H9 (cell line): ENCODE measurements around the gene TGFBR2. TPM values are rescaled to one million over a fixed set of nuclear protein-coding genes. Genes with fewer than 3 reads are reported as not detected.

Experiments
- DNase-seq: peaks from one replicate; pipeline ENCODE4 v3.0.0-alpha.2; 2017
- H2AFZ ChIP-seq: one replicate; pipeline ENCODE4 v1.6.1; 2013; ENCODE audit warnings: mild to moderate bottlenecking, low read length, control low read depth, moderate library complexity
- H2AK5ac ChIP-seq: 2 replicates; pipeline ENCODE4 v1.6.1; 2013; ENCODE audit warnings: low read length, control low read depth, mixed read lengths; ENCODE audit not compliant: insufficient read length
- H2BK120ac ChIP-seq: one replicate; pipeline ENCODE4 v1.6.1; 2013; ENCODE audit warnings: low read depth, mild to moderate bottlenecking, low read length, control low read depth, inconsistent platforms; ENCODE audit not compliant: poor library complexity, severe bottlenecking
- H2BK12ac ChIP-seq: 2 replicates; pipeline ENCODE4 v1.6.1; 2013; ENCODE audit warnings: low read length, control low read depth, mixed read lengths, low read depth; ENCODE audit not compliant: insufficient read length
- H2BK15ac ChIP-seq: 2 replicates; pipeline ENCODE4 v1.6.1; 2013; ENCODE audit warnings: low read depth, low read length, control low read depth
- H2BK20ac ChIP-seq: one replicate; pipeline ENCODE4 v1.6.1; 2013; ENCODE audit warnings: low read depth, mild to moderate bottlenecking, low read length, control low read depth, inconsistent platforms; ENCODE audit not compliant: poor library complexity, severe bottlenecking
- H2BK5ac ChIP-seq: 2 replicates; pipeline ENCODE4 v1.6.1; 2013; ENCODE audit warnings: low read length, control low read depth, mixed read lengths; ENCODE audit not compliant: insufficient read length
- H3K14ac ChIP-seq: 2 replicates; pipeline ENCODE4 v1.6.1; 2013; ENCODE audit warnings: low read length, control low read depth; ENCODE audit not compliant: insufficient read depth
- H3K18ac ChIP-seq: 2 replicates; pipeline ENCODE4 v1.6.1; 2013; ENCODE audit warnings: low read depth, mild to moderate bottlenecking, mixed read lengths, low read length, control low read depth; ENCODE audit not compliant: insufficient read length
- H3K23ac ChIP-seq: 2 replicates; pipeline ENCODE4 v1.6.1; 2013; ENCODE audit warnings: low read length, control low read depth, mixed read lengths, low read depth; ENCODE audit not compliant: insufficient read length
- H3K23me2 ChIP-seq: 2 replicates; pipeline ENCODE4 v1.6.1; 2013; ENCODE audit warnings: low read depth, mild to moderate bottlenecking, mixed read lengths, low read length, control low read depth; ENCODE audit not compliant: insufficient read length, poor library complexity, severe bottlenecking
- H3K27ac ChIP-seq: 2 replicates; pipeline ENCODE4 v1.5.1; 2013; ENCODE audit warnings: low read length, control low read depth, mixed read lengths, low read depth; ENCODE audit not compliant: insufficient read length
- H3K27me3 ChIP-seq: 2 replicates; pipeline ENCODE4 v1.6.1; 2013; ENCODE audit warnings: low read length, control low read depth, inconsistent platforms; ENCODE audit not compliant: insufficient read depth
- H3K4ac ChIP-seq: 2 replicates; pipeline ENCODE4 v1.6.1; 2013; ENCODE audit warnings: low read depth, mild to moderate bottlenecking, control low read depth, inconsistent platforms, low read length, moderate library complexity
- H3K4me1 ChIP-seq: 2 replicates; pipeline ENCODE4 v1.6.1; 2013; ENCODE audit warnings: low read length, control low read depth, inconsistent platforms; ENCODE audit not compliant: insufficient read depth
- H3K4me2 ChIP-seq: 2 replicates; pipeline ENCODE4 v1.6.1; 2013; ENCODE audit warnings: low read length, control low read depth, mixed read lengths; ENCODE audit not compliant: insufficient read length, insufficient read depth
- H3K56ac ChIP-seq: 2 replicates; pipeline ENCODE4 v1.6.1; 2013; ENCODE audit warnings: low read depth, mild to moderate bottlenecking, mixed read lengths, low read length, control low read depth; ENCODE audit not compliant: insufficient read length
- H3K79me1 ChIP-seq: 2 replicates; pipeline ENCODE4 v1.6.1; 2013; ENCODE audit warnings: low read depth, mild to moderate bottlenecking, moderate library complexity, low read length, control low read depth, inconsistent platforms; ENCODE audit not compliant: insufficient read depth, poor library complexity, severe bottlenecking
- H3K79me2 ChIP-seq: 2 replicates; pipeline ENCODE4 v1.6.1; 2013; ENCODE audit warnings: low read length, control low read depth, inconsistent platforms; ENCODE audit not compliant: insufficient read depth
- H3K9ac ChIP-seq: 2 replicates; pipeline ENCODE4 v1.6.1; 2013; ENCODE audit warnings: low read length, control low read depth, mixed read lengths; ENCODE audit not compliant: insufficient read length; ENCODE audit errors: extremely low read depth
- H3K9me3 ChIP-seq: one replicate; pipeline ENCODE4 v1.6.1; 2013; ENCODE audit warnings: low read depth, low read length, inconsistent platforms; ENCODE audit not compliant: control insufficient read depth
- H3T11ph ChIP-seq: one replicate; pipeline ENCODE4 v1.6.1; 2013; ENCODE audit warnings: mild to moderate bottlenecking, low read length, control low read depth, inconsistent platforms
- H4K20me1 ChIP-seq: one replicate; pipeline ENCODE4 v1.6.1; 2013; ENCODE audit not compliant: control insufficient read depth, insufficient read length, insufficient read depth
- H4K5ac ChIP-seq: 2 replicates; pipeline ENCODE4 v1.6.1; 2013; ENCODE audit warnings: low read depth, mild to moderate bottlenecking, mixed read lengths, low read length, control low read depth; ENCODE audit not compliant: insufficient read length
- H4K8ac ChIP-seq: replicated peaks from 2 replicates; pipeline ENCODE4 v1.6.1; 2013; ENCODE audit warnings: low read length, control low read depth, mixed read lengths, low read depth; ENCODE audit not compliant: insufficient read length
- H4K91ac ChIP-seq: 2 replicates; pipeline ENCODE4 v1.6.1; 2013; ENCODE audit warnings: low read depth, mild to moderate bottlenecking, moderate library complexity, mixed read lengths, low read length, control low read depth; ENCODE audit not compliant: insufficient read length
- H3K27ac Mint-ChIP-seq, 3 experiments: 2 replicates in 2 of 3; 3 replicates in 1 of 3; pipeline ENCODE4 v1.8.0; 2020 to 2021; ENCODE audit warnings: mixed read lengths in 3 of 3, mild to moderate bottlenecking in 1 of 3, moderate library complexity in 1 of 3
- H3K27me3 Mint-ChIP-seq: 2 replicates; pipeline ENCODE4 v1.8.0; 2021; ENCODE audit warnings: low read depth, mild to moderate bottlenecking, moderate library complexity, mixed read lengths
- H3K36me3 Mint-ChIP-seq, 3 experiments: 2 replicates in 2 of 3; 3 replicates in 1 of 3; pipeline ENCODE4 v1.8.0; 2020 to 2021; ENCODE audit warnings: low read depth in 3 of 3, mixed read lengths in 3 of 3; ENCODE audit not compliant: insufficient read depth in 1 of 3
- H3K4me1 Mint-ChIP-seq, 2 experiments: 2 replicates each; pipeline ENCODE4 v1.8.0; 2020; ENCODE audit warnings: mixed read lengths in 2 of 2
- H3K4me3 Mint-ChIP-seq, 2 experiments: 2 replicates in 1 of 2; 3 replicates in 1 of 2; pipeline ENCODE4 v1.8.0; 2020 to 2021; ENCODE audit warnings: mild to moderate bottlenecking in 2 of 2, mixed read lengths in 2 of 2, moderate library complexity in 1 of 2
- H3K9me3 Mint-ChIP-seq, 2 experiments: 2 replicates in 1 of 2; 3 replicates in 1 of 2; pipeline ENCODE4 v1.8.0; 2020; ENCODE audit warnings: mild to moderate bottlenecking in 2 of 2, mixed read lengths in 2 of 2, moderate library complexity in 1 of 2
- WGBS: extraction: QIAGEN DNeasy Blood & Tissue Kit; methylation state at CpG from one replicate; pipeline ENCODE4 v1.1.7; 2013; ENCODE audit warnings: missing lambda C conversion rate, low lambda C conversion rate, mixed read lengths; ENCODE audit not compliant: insufficient read length; ENCODE audit errors: extremely low coverage; 5-methylcytosine and 5-hydroxymethylcytosine counted together
- total RNA-seq: library from RNA; stranded (reverse); gene quantifications from 2 replicates; pipeline ENCODE4 v1.2.1, GENCODE V29; 2021
- TF ChIP-seq, protein P1 (sequence below): fragments of 200-600 bp; sonication (generic); conservative IDR thresholded peaks from 3 replicates; pipeline ENCODE4 v1.8.0; 2021; ENCODE audit warnings: antibody characterized with exemption, mild to moderate bottlenecking

The TGFBR2 gene
- total RNA-seq, 1 experiment from 2014 or later: 10.6 TPM

DNA sequence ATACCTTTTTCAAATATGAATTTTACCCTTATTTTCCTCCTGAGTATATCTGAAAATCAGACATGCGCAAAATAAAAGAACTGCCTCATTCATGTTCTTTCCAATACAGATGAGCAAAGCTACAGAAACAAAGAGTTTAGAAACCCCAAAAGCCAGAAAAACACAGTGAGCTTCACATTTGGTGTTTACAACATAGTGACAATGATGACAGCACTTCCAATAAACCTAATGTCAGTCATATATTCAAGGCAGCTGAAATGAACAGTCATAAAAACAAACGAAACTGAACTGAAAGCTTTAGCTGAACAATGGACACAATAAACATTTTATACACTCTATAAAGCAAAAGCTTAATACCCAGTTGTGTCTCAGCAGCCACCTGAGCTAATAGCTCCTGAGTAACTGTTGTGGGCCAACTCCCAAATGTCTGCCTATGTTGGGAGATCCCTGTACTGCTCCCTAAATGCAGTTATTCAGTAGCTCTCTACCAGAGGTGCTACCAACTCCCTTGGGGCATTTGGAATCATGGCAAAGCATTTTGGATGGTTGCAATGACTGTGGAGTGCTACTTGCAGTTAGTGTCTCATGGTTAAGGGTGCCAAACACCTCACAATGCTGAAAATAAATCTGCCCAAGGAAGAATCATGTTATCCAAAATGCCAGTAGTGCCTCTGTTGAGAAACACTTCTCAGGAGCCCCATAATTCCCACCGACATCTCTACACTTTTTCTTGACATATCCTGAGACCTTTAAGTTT, 131.5 kb downstream of the TGFBR2 start:
- H3K9ac ChIP-seq: no peak overlapping the region
- Mint-ChIP-seq H3K9me3 (no peaks in the 10 kb centered on the region), H3K4me3 (no peak overlapping the region), H3K27me3 (no peaks in the 10 kb centered on the region), H3K27ac (no peak overlapping the region), H3K36me3 (peaks cover 0 to 5% (median 0%) of the 10 kb centered on the region in 3 experiments; a peak in 1 of 7 replicates), H3K4me1 (peaks cover 9 to 13% of the 10 kb centered on the region in 2 experiments)
- H2BK20ac ChIP-seq: no peak overlapping the region
- H4K20me1 ChIP-seq: no peaks in the 10 kb centered on the region
- no peak overlapping the region for H3K14ac ChIP-seq
- no peaks in the 10 kb centered on the region for H3K27me3 ChIP-seq
- no peak overlapping the region for H3T11ph ChIP-seq
- no peak overlapping the region for H2BK120ac ChIP-seq
- no peaks in the 10 kb centered on the region for H3K4me1 ChIP-seq
- H3K18ac ChIP-seq: no peak overlapping the region
- no peak for DNase-seq
- H3K79me2 ChIP-seq: no peaks in the 10 kb centered on the region
- no peak overlapping the region for H3K23ac ChIP-seq
- H4K8ac ChIP-seq: no peak overlapping the region
- no peak overlapping the region for H2BK5ac ChIP-seq
- no peak overlapping the region for H3K56ac ChIP-seq
- no peaks in the 10 kb centered on the region for H3K79me1 ChIP-seq
- no CpG with 5 or more reads among the region's 3 CpGs for WGBS
- no peaks in the 10 kb centered on the region for H3K9me3 ChIP-seq
- H3K4me2 ChIP-seq: no peak overlapping the region
- no peak overlapping the region for H4K5ac ChIP-seq
- H2BK15ac ChIP-seq: no peak overlapping the region
- no peak overlapping the region for H3K4ac ChIP-seq
- no peak overlapping the region for H2AK5ac ChIP-seq
- H3K23me2 ChIP-seq: no peaks in the 10 kb centered on the region
- H3K27ac ChIP-seq: no peak overlapping the region
- no peak overlapping the region for H4K91ac ChIP-seq
- TF ChIP-seq, protein P1, sequence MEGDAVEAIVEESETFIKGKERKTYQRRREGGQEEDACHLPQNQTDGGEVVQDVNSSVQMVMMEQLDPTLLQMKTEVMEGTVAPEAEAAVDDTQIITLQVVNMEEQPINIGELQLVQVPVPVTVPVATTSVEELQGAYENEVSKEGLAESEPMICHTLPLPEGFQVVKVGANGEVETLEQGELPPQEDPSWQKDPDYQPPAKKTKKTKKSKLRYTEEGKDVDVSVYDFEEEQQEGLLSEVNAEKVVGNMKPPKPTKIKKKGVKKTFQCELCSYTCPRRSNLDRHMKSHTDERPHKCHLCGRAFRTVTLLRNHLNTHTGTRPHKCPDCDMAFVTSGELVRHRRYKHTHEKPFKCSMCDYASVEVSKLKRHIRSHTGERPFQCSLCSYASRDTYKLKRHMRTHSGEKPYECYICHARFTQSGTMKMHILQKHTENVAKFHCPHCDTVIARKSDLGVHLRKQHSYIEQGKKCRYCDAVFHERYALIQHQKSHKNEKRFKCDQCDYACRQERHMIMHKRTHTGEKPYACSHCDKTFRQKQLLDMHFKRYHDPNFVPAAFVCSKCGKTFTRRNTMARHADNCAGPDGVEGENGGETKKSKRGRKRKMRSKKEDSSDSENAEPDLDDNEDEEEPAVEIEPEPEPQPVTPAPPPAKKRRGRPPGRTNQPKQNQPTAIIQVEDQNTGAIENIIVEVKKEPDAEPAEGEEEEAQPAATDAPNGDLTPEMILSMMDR: no peak
- no peak overlapping the region for H2BK12ac ChIP-seq
- H2AFZ ChIP-seq: no peak overlapping the region
